Fibroblast of peridontal ligament (primary cell): ENCODE measurements around the gene SORCS2.
A peak's percentile ranks its signal among the peaks of the same experiment; 100 is the strongest.

Source experiments
- DNase-seq: peaks from one replicate; pipeline ENCODE4 v3.0.0-alpha.2; 2010; ENCODE audit errors: extremely low read depth

SORCS2 gene

DNA sequence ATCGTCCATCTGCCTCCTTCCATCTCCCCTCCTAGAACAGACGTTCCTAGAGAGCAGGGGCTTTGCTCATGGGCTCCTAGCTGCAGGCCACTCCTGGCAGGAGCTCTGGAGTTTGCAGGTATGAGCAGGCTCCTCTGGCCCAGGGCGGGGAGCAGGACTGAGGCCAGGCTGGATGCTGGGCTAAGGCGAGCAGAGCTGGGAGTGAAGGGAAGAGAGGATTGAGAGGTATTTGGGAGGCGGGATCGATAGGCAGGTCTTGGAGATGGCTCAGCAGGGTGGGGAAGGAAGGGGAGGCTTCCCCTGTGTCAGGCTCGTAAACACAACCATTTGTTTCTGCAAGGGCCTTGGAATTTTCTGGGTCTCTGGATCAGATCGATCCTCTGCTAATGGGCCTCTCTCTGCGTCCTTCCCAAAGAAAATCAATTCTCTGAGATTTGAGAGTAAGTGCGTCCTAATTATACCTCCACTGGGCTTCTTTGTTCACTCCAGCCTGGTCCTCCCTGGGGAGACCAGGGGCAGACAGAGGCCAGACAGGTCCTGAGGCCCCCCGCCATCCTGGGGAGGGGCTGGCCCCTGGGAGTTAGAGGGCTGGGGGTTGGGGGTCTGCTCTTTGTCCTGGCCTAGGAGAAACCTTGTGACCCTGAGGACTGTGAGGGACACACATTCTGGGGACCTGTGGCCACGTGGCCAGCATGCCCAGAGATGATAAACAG lies 337.2 kb downstream of the SORCS2 start:
- DNase-seq = no peak

DNA sequence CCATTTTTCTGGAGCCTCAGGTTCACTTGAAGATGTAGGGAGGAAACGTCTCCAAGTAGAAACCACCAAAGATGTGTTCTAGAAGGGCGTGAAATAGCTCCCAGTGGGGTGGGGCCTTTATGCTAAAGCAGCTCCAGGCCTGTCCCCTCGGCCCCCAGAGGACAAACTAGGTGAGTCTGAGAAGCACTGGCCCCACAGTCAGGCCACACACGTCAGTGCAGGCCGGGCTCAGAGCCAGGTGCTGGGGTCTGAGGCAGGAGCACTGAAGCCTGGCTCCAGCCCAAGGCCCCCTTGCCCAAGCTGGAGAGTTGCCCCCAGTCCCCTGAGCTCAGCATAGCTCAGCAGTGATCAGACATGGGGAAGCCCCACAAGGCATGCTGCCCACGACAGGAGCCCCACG lies 337.7 kb downstream of the SORCS2 start:
- DNase-seq = no peak

GRCh38 chr4:7530932-7531639 lies 338.7 kb downstream of the SORCS2 start:
- DNase-seq = no peak

GRCh38 chr4:7531640-7531994 lies 339.3 kb downstream of the SORCS2 start:
- no peak for DNase-seq

GRCh38 chr4:7532043-7532442 lies 339.7 kb downstream of the SORCS2 start:
- DNase-seq = no peak

DNA sequence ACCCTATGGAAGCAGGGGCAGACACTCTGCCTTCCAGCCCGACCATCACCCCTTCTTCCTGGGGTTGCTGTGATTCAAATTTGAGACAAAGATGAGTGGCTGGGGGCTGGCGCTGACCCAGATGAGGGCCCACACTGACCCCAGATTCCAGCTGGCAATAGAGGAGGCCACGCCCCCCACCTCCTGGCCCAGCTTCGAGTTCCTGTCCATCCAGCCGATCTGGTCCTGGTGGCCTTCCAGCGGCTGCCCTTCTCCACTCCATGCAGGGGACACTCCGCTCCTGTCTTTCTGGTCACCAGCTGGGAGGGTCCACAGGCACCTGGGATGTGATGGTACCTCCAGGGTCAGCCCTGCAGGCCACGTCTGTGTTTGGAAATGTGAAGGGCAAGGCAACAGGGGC lies 340.9 kb downstream of the SORCS2 start:
- DNase-seq = no peak

GRCh38 chr4:7535094-7535493 lies 342.8 kb downstream of the SORCS2 start:
- no peak for DNase-seq

- DNase-seq = no peak
These were observed 343.3 kb downstream of the SORCS2 start for GRCh38 chr4:7535619-7536018.

DNA sequence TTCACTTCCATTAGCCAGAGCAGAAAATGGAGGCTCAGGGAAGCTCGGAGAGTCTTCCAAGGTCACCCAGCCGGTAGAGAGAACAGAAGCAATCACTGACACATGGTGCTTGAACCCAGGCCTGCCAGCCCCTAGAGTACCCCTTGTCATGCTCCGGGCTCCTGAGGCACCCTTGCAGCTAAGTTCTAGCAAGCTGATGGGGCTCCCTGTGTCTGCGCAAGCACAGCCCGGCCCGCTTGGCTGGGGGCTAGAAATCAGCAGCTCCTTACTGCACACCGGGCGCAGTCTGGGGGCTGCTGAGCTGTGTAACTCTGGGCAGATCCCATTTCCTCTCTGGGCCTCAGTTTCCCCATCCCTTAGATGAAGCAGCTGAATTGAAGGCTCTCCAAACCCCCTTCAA lies 344.5 kb downstream of the SORCS2 start:
- no peak for DNase-seq

DNA sequence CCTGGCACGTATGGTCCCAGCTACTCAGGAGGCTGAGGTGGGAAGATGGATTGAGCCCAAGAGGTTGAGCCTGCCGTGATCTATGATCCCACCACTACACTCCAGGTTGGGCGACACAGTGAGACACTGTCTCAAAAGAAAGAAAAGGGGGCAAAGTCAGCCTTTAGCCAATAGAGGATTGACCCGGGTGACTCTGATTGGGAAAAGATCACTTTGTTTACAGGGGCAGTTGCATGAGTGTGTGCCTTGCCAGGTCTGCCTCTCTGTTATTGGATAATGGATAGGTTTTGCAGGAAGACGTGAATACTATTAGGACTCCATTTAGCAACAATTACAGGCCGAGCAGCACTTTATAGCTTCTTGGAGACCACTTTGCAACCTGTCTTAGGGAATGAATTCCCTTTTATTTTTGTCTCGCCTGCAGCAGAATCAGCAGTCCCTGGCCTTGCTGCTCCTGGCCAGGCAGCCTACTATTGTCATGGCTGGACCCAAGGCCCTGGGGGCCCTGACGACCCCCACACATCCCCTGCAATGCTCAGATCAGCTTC lies 345.6 kb downstream of the SORCS2 start:
- DNase-seq = no peak

GRCh38 chr4:7538518-7538917 lies 346.2 kb downstream of the SORCS2 start:
- DNase-seq = no peak

DNA sequence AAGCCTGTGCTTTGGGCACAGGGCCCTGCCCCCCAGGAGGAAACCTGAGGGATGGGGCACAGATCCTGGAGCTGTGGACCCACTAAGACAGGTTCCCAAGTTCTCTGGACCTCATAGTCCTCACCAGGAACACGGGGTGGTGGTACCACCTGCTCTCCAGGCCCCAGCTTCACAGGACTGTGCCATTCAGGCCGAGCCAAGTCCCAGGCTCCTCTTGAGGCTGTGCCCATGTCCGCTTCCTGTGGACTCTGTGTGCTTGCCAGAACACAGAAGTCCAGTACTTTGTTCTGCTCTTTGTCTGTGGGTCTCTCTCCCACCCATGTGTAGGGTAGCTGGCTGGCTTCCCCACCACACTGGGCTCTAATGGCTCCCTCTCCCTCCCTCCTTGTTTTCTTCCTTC lies 346.8 kb downstream of the SORCS2 start:
- no peak for DNase-seq

- DNase-seq = no peak
These were observed 347.3 kb downstream of the SORCS2 start for GRCh38 chr4:7539659-7540058.

DNA sequence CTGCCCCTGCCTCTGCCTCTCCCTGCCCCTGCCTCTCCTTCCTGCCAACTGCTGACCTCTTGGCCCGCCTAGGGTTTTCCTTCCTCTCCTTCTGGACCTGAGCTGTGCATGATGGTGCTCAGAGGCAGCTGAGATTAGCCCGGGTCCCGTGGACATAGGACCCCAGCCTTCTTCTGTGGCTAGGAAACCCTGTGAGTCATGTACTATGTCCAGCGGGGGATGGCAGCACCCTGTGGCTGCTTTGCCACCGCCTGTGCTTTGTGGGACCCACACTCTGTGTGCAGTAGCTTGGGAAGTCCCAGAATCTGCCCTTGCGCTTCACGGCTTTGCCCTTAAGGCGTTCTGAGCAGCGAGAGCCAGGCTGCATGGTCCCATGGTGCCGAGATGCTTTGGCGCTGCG lies 347.9 kb downstream of the SORCS2 start:
- no peak for DNase-seq

- DNase-seq = no peak
These were observed 348.5 kb downstream of the SORCS2 start for GRCh38 chr4:7540654-7541413.

DNA sequence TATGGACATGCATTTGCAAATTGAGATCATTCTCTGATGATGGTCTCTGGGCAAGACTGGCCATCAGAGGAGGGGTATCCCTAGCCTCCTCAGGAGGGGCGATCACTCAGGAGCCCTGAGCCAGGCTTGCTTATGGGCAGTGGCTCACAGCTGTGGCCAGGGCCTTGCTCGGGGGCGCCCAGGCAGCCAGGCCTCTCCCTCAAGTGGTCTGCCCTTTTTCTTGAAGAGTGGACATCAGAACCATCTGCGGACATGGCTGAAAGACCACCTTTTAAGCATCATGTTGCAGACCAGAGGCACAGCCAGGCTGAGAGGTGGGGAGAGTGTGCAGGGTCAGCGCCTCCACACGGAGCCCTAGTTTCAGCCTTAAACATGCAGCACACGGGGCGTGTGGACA lies 349.1 kb downstream of the SORCS2 start:
- DNase-seq = no peak

GRCh38 chr4:7542781-7543180 lies 350.4 kb downstream of the SORCS2 start:
- no peak for DNase-seq

GRCh38 chr4:7546152-7546808 lies 353.9 kb downstream of the SORCS2 start:
- no peak for DNase-seq

DNA sequence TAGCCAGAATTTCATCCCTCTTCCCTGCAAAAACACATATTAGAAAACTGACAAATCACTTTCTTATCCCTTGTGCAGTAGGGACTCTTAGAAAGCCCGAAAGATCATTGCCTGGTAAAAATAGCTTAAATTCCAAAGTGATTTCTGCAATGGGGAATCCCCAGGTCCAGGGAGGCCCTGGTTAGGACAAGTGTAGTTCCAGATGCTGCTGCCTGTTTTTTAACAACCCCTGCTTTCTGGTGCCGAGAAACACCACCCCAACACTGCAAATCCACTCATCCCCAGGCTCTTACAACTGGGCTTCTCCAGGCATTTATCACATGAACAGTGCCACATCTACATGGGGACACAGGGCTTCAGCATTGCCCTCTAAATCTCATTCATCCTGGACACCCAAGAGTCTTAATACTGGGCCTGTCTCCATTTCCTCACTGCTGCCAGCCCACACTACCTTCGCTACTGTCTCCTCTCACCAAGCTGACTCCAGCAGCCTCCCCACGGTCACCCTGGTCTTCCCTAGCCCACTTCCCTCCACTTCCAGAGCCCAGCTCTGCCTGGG lies 354.6 kb downstream of the SORCS2 start:
- DNase-seq = peak; percentile 18

DNA sequence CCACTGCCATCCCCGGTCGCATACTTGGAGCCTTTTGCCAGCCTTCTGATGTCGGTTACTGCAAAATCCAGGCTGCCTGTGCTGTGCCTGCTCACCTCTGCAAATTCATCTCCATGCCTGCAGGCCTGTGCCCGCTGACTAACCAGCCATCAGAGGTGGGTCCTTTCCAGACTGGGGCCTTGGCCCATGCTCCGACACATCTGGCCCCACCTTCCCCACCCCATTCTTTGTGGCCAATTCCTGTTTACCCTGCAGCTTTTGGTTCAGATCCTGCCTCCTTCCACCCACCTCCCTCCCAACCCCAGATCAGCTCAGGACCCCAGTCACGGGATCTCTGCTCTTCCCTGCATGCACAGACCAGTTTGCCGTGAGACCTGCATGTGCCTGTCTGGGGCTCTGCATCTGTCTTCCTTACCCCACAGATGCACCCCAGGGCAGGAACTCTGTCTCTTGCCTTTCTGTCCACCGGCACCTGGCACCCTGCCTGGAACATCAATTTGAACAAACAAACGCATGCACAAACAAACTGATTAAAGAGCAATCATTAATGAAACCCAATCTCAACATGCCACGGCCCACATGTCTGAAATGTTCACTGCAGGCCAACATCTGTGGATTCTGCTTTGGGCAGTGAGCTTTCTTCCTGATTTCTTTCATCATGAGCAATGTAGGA lies 355.2 kb downstream of the SORCS2 start:
- no peak for DNase-seq

- no peak for DNase-seq
These were observed 357.5 kb downstream of the SORCS2 start for GRCh38 chr4:7549866-7550265.
